ENCODE results near the gene IRF8.
A peak's percentile ranks its signal among the peaks of the same experiment; 100 is the strongest.
"Not testable (repeated sequence)": the region's sequence is repeated elsewhere in the genome, so short reads cannot be mapped to it uniquely, and the experiment has no call there.

The IRF8 gene, protein sequence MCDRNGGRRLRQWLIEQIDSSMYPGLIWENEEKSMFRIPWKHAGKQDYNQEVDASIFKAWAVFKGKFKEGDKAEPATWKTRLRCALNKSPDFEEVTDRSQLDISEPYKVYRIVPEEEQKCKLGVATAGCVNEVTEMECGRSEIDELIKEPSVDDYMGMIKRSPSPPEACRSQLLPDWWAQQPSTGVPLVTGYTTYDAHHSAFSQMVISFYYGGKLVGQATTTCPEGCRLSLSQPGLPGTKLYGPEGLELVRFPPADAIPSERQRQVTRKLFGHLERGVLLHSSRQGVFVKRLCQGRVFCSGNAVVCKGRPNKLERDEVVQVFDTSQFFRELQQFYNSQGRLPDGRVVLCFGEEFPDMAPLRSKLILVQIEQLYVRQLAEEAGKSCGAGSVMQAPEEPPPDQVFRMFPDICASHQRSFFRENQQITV

DNA sequence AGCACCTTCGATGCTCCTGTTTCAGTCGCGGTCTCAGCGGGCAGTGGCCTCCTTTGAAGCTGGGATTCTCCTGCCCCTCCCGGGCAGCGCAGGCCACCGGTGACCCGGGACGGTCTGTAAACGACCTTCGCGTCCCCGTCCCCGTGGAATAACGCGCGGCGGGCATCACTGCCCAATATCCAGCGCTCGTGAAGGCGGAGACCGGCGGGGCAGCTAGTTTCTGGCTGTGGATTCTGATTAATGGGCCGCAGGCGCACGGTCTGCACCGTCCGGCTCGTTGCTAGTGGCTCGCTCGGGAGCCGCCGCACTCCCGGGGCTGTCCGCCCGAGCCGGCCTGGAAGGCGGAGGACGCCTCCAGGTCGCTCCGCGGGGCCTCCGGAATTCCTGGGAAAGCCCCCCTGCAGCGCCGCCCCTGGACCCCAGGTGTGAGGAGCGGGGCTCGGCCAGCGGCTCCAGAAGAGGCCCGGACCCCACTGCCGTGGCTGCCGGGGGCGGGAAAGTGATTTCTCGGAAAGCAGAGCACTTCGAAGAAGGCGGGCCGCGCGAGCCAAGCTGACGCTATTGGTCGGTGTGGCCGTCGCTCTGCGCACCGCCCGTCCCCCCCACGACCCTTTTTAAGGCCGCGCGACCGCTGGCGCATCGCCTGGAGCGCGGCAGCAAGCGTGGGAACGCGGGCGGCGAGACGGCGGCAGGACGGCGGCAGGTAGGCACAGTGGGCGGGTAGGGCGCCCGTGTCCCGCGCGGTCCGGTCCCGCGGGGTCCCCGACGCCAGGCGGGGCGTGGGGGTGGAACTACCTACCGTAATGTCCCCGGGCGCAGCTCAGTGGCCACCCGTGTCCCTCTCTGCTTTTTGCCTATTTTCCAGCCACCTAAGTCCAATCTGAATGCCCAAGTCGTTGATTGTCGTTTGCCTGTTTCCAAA lies at the start of gene IRF8:
IRF8 (plus strand) TSS at position 642 of the 922 bp plus-strand sequence. CDS start 3,854 bp downstream, outside the sequence.
- DNase-seq, result peak; percentile 86

DNA sequence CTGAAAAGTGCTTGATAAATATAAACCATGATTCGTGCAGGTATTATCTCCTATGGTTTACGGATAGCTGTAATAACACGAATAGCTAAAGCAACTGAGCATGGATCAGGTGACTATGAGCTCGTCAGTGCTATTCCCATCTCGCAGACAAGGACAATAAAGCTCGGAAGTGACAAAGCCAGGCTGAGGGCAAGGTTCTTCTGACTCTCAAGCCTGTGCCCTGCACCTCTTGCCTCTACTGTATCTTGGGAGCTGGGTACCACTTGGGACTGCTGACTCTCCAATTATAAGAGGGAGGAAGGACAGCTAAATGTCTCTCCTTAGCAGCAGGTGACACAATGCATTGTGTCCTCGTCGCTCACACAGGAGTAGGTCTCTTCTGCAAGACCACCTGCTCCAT lies 49.6 kb upstream of the IRF8 start:
- DNase-seq, result no peak

DNA sequence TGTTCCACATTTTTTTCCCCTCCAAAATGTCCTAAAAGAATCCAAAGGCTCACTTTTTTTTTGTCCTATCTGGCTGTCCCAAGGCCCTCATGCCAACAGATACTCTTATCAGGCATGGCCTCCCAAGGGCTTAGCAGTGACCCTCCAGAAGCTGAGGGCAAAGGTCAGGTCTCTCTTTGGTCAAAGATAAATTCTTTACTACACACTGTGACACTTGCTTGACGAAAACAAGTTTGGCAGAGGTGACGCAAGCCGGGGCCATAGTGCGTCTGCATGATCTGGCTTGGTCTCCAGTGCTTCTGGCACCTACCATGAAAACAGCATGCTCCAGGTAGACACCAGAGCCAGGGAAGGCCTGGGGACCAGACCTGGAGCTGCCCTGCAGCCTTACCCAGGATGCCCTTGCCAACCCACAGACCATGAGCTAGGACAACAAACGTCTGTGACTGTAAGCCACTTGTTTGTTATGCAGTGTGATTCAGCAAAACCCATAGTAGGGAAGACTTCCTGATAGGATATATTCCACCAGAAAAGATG lies 48.5 kb upstream of the IRF8 start:
- DNase-seq, result no peak

DNA sequence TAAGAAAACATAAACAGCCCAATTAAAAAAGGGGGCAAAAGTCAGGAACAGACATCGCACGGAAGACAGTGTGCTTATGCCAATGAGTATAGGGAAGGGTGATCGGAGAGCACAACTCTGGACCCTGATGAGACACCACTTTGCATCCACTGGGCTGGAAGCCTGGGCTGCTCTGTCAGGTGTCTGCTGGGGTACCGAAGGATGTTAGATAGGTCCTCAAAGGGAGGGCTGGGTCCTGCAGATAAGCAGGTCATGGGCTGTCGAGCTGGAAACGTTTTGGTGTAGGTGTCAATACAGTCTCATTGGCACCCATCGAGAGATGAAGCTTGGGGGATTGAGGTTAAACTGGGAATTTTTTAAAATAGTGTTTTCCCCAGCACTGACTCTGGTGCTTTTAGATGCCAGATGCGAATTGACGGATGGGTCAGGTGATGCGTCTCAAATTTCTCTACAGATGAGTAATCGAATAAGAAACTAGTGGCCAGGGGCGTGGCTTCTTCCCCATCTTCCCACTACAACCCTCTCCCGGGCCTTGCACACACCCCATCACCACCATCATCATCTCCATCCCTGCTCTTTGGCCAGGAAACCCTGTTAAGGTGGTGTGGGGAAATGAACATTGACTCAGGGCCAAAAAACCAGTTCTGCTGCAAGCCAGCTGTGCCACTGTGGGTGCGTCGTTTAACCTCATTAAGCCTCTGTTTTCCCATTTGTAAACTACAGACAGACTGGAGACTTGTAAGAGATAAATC lies 47.8 kb upstream of the IRF8 start:
- peak; percentile 12 for DNase-seq

DNA sequence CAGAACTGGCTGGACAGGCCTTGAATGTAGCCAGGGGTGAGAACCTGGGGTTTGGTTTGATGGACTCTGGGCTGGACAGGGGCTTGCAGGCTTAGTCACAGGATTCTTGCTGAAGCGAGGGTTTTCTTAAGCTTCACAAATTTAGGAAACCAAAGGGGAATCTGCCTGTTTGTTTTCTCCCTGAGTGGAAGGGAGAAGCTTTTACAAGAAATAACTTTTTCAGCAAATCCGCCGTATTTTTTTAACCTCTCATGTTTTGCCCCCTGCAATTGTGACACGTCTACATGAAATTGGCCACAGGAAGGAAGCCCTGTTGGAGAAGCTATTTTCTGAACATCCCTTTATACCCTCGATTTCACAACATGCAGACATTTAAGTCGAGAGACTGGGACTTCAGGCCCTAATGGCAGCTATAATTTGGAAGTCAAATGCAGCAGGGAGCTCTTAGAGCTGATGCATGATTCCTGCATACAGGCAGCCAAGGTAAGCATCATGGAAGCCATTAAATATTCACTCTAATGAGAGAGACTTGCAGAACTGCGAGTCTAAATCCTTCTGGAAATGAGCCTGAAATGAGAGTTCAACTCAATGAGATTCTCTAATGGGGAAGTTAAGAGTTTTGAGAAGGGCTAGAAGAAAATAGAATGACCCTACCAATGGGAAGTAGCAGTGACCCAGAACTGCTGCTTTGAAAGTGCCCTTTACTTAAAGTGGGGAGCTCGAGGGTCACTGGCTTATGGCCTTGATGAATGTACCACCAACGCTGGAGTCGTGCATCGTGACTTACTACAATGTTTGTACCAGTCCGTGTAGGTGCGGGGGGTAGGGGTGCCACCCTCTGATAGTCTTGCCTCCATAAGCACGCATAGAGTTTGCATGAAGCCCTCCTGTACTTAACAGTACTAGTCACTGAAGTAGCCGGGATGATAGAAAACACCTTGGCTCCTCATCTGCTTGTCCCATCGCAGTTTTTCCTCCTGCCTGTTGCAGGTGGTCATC lies 45.1 kb upstream of the IRF8 start:
- DNase-seq, result peak; percentile 13

DNA sequence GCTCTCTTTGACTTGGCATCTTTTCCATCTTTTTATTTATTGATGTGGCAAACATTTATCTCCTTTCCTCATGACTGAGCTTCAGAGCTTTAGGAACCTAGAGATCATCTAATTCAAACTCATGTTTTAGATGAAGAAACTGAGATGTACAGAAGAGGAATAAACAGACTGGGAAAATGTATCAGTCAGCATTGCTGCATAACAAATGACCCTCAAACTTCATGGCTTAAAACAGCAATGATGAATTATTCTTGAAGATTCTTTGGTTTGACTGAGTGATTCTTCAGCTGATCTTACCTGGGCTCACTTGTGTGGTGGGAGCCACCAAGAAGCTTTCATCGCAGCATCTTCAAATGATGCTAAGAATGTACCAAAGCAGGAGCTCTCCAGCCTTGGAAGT lies 44.0 kb upstream of the IRF8 start:
- peak; percentile 1 for DNase-seq

DNA sequence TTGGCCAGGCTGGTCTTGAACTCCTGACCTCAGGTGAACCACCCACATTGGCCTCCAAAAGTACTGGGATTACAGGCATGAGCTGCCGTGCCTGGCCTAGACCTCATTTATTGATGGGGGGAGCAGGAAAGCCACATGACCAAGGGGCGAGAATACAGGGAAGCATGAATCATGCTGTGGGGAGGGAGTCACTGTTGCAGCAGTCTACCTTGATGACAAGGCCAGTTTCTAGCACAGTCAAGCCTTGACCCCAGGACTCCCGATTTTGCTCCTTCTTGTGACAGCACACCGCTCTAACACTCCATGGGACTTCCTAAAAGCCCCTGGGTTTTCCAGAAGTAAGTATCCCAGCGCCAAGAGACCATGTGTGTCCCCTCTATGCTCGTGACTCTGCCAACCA lies 42.9 kb upstream of the IRF8 start:
- DNase-seq, result peak; percentile 5

DNA sequence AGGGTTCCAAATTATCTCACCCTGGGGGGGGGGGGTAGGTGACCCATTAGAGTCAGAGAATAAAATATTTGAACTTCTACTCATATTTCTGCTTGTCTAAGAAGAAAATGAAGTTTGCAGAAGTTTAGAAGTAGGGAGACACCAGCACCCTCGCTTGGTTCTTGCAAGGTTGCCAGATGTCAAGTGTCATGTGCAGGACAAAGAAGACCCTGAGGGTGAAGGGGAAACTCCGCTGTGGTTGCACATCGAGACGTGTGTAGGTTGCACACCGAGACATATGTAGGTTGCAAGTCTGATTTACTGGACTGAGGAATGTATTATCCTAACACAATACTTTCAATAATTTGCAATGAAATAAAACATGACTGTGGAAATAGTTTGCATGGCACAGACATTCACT lies 42.4 kb upstream of the IRF8 start:
- peak; percentile 2 for DNase-seq

DNA sequence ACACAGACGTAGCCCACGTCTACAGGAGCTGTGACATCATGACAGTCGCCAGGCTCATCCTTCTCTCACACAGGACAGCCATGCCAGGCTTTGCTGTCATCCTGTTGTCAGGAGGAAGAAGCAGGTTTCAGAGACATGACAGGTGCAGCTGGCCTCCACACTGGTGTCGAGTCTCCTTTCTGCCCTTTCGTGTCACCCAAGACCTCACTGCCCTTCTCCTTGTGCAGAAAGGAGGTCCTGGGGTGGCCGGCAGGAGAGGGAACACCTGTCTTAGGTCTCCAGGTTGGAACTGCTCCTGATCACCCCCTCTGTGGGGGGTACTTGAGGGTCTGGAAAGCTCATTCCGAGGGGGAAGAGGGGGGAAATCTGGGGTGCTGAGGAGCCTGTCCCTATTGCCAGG lies 41.6 kb upstream of the IRF8 start:
- DNase-seq, result no peak

DNA sequence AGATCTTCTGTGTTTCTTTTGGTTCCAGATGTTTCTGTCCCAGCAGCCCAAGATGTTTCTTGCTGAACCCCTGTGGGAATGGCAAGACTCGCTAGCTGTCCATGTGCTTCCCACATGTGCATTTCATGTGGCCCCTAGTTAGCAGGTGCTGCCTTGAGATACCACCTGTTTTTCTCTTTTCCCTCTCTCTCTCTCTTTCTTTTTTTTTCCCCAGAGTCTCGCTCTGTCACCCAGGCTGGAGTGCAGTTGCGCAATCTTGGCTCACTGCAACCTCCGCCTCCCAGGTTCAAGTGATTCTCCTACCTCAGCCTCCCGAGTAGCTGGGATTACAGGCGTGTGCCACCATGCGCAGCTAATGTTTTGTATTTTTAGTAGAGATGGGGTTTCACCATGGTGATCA lies 40.4 kb upstream of the IRF8 start:
- not testable (repeated sequence) for DNase-seq

DNA sequence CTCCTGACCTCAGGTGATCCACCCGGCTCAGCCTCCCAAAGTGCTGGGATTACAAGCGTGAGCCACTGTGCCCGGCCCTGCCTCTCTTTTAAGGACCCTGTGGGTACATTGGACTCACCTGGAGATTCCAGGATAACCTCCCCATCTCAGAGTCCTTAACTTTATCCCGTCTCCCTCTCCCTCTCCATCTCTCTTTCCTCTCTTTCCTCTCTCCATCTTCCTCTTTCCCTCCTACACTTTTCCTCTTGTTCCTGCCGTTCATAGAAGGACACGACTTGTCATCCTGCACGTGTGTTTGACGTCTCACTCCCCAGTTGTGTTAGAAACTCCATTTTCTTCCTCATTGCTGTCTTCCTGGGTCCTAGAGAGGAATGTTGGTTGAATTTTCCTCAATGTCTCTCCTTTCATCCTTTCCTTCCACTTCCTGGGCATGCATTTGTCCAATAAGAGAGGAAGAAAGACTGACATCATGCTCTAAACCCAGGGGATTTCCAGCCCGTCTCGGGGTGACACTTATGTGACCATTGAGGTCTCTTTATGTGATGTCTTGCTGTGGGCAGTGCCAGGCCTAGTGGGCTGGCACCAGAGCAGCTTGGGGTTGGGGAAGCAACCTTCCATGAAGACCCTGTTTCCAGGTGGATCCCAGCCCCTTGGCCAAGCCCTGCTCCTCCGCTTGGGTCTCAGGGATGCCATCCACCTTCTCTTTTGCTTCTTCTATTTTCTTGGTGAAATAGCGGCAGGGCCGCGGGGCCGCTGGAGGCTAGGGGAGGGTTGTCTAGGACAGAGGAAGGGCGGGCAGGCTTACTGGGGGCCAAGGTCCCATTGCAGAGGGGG lies 39.8 kb upstream of the IRF8 start:
- DNase-seq, result no peak

DNA sequence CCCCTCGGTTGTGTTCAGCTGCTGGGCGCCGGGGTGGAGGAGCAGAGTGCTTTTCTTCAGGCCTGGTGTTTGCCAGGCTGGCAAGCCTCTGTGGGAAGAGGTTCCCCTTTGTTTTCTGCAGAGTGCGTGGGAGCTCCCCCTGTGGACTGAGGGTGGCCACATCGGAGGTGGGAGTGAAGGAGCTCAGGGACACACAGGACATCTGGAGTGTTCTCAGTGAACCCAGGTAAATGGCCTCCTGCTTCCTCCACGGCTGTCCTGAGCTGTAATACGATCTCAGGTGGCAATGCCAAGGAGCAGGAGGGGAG lies 39.2 kb upstream of the IRF8 start:
- no peak for DNase-seq

DNA sequence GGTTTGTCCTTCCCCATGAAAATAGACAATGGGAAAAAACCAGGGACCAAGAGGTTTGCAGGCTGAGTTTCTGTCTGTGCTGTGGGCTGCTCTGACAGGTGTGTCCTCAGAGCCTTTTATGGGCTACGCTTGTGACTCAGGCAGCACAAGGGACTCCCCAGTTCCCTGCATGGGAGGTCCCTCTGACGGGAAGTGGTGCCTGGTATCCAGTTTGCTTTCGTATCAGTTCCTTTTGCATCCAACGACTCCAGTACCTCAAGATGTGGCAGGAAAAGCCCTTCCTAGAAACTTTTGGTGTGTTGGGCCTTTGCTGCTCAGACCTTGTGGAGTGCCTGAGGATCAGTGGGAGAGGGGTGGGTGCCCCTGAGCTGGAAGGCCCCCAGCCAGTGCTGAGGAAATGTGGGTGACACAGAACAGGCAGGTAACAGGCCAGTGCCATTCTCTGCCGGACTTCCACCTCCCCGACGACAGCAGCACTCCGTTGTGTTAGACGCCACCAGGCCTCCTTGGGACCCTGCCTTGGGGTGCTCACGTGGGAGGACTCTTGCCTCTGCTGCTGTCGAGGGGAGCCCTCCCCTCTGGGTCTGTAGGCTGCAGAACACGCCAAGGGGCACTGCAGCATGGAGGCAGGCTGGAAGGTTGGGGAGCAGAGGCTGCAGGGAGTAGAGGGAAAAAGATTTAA lies 38.4 kb upstream of the IRF8 start:
- no peak for DNase-seq

DNA sequence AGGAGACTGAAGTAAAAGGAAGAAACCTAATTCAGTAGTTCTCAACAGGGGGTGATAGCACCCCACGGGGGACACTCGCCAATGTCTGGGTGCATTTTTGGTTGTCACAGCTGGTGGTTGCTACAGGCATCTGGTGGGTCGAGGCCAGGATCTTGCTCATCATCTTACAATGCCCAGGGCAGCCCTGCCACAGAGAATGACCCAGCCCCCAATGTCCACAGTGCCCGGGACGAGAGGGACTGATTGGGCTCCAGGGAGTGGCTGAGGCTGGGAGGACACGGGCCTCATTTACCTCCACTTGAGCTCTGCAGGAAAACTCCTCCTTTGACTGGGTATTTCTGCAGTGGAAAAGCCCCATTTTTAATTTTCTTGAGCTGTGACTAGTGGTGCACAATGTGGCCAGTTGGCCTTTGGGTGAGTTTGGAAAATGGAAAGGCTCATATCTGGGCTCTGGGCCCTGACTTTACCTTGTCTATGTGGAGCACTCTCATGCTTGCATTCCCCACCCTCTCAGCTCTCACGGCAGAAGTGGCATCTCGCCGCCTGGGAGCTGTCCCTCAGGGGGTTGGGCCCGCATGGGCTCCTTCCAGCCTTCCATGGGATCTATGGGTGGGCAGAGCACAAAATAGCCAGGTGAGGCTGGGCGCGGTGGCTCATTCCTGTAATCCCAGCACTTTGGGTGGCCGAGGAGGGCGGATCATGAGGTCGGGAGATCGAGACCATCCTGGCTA lies 37.7 kb upstream of the IRF8 start:
- no peak for DNase-seq

DNA sequence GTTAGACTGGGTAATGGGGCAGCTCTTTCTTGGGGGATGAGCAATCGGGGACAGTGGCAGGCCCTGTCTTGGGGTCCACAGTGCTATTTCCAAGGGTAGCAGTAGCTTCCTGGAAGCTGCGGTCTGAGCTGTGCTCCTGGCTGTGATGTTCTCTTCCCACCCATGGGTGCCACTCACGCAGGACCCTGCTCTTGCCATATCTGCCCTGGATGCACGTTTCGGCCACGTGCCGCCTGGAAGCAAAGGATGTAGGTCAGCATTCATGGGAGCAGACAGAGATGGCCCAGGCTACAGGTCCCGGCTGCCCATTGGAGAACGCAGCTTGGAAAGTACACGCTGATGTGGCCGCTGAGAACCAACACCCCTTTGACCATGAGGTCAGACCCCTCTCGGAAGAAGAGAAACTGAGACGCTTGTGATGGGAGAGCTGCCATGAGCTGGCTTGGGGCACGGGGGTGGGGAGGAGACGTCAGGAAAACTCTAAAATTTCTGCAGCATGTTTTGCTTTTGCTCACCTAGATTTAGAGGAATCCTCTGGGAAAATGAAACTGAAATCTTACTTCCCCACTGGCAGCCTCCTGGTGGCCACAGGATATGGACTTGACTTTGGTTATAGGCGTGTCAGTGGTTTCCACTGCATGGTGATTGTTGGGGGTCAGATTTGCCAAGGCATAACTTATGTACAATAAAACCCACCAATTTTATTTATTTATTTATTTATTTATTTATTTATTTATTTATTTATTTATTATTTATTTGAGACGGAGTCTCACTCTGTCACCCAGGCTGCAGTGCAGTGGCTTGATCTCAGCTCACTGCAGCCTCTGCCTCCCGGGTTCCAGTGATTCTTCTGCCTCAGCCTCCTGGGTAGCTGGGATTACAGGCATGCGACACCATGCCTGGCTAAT lies 36.2 kb upstream of the IRF8 start:
- no peak for DNase-seq

DNA sequence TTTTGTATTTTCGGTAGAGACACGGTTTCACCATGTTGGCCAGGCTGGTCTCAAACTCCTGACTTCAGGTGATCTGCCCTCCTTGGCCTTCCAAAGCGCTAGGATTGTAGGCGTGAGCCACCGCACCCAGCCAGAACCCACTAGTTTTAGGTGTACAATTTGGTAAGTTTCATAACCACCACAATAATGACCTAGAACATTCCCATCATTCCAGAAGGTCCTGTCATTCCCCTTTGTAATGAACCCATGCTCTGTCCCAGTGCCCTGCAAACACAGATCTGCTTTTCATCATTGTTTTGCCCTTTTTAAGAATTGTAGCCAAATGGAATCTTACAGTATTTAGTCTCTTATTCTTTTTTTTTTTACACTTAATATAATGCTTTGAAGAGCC lies 35.6 kb upstream of the IRF8 start:
- DNase-seq, result no peak

DNA sequence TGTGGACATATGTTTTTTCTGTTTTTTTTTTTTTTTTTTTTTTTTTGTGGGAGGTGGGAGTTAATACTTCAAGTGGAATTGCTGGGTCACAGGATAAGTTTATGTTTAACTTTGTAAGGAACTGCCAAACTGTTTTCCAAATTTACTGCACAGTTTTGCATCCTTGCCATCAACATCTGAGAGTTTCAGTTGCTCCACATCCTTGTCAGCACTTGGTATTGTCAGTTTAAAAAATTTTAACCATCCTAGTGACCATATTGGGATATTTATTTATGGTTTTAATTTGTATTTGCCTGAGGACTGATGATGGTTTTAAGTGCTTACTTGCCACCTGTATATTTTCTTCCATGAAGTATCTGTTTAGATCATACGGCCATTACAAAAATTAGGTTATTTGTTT lies 34.0 kb upstream of the IRF8 start:
- DNase-seq, result no peak

DNA sequence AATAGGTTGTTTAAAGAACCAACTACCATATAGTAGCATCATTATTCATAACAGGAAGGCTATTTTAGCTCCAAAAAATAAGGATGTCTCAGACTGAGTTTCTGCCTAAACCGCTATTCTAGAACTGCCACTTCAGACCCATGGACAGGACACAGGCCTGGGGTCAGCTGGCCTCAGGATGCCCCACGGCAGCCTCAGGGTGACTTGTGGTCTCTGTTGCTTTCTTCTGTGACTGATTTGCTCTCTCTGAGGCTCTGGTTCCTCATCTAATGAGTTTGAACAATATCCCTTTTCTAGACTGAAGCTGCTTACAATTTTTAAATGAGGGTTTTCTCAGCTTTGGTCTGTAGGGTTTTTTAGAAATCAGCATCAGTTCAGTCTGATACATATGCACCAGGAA lies 31.8 kb upstream of the IRF8 start:
- DNase-seq, result no peak

Measured in femur (tissue), 1 donor.